ENCODE results near the gene DPP9.

Gene DPP9

GRCh38 chr19:4707956-4708650, 15.5 kb downstream of the DPP9 start:
- no peak for DNase-seq

GRCh38 chr19:4707322-4707721, 16.3 kb downstream of the DPP9 start:
- DNase-seq = no peak

GRCh38 chr19:4705413-4706131, 18.1 kb downstream of the DPP9 start:
- DNase-seq = no peak

GRCh38 chr19:4704317-4704673, 19.3 kb downstream of the DPP9 start:
- DNase-seq = no peak

GRCh38 chr19:4703671-4704316, 19.8 kb downstream of the DPP9 start:
- DNase-seq = no peak

GRCh38 chr19:4702764-4703163, 20.9 kb downstream of the DPP9 start:
- no peak for DNase-seq

GRCh38 chr19:4701557-4701956, 22.1 kb downstream of the DPP9 start:
- DNase-seq = no peak

GRCh38 chr19:4700693-4700970, 23.0 kb downstream of the DPP9 start:
- DNase-seq = no peak

- DNase-seq = no peak
Observed at GRCh38 chr19:4699826-4700692, 23.6 kb downstream of the DPP9 start.

- no peak for DNase-seq
Observed at GRCh38 chr19:4697304-4697703, 26.3 kb downstream of the DPP9 start.

- DNase-seq = no peak
Observed at GRCh38 chr19:4695224-4695731, 28.4 kb downstream of the DPP9 start.

- DNase-seq = no peak
Observed at GRCh38 chr19:4694211-4694987, 29.2 kb downstream of the DPP9 start.

- DNase-seq = no peak
Observed at GRCh38 chr19:4693471-4694121, 30.0 kb downstream of the DPP9 start.

GRCh38 chr19:4693078-4693350, 30.6 kb downstream of the DPP9 start:
- no peak for DNase-seq

GRCh38 chr19:4692251-4693077, 31.2 kb downstream of the DPP9 start:
- no peak for DNase-seq

- DNase-seq = no peak
Observed at GRCh38 chr19:4691373-4691772, 32.3 kb downstream of the DPP9 start.

GRCh38 chr19:4690361-4690760, 33.3 kb downstream of the DPP9 start:
- DNase-seq = no peak

GRCh38 chr19:4689403-4689802, 34.2 kb downstream of the DPP9 start:
- DNase-seq = no peak

GRCh38 chr19:4688587-4688986, 35.1 kb downstream of the DPP9 start:
- no peak for DNase-seq

GRCh38 chr19:4687396-4687795, 36.2 kb downstream of the DPP9 start:
- no peak for DNase-seq

GRCh38 chr19:4686700-4687099, 36.9 kb downstream of the DPP9 start:
- no peak for DNase-seq
